ENCODE data around the gene ZSCAN12.

ZSCAN12 gene

DNA sequence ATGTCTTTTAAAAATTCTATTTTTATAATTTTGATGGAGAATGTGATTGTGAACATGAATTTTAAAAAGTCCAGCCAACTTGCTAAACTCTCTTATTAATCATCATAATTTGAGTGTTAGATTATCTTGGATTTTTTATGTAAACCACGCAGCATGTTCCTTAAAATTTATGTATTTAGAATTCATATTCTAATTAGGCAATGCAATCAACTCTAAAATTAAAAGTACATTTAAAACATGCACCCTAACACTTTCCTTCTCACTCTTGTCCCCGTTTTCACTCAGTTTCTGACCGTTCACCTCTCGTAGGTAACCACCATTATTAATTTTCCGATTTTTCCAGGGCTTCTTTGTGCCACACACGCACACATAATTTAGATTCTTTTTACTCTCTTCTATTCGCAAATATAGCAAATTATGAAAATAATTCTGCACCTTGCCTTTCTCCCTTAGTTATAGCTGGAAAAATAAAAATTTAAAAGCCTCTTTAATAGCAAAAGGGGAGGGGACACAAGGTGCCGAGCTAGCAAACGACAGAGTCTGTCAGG, 50.1 kb downstream of the ZSCAN12 start:
- Histone ChIP-seq H3K9me3 (ENCODE audit: insufficient read depth, low read depth, low read length) (no peaks in the 10 kb centered on the region), H4K20me1 (ENCODE audit: insufficient read depth, low read length, poor library complexity, severe bottlenecking) (peaks cover 9% of the 10 kb centered on the region), H3K4me2 (ENCODE audit: low read depth, low read length, poor library complexity, severe bottlenecking) (peak overlapping the region; percentile 73), H3K79me2 (ENCODE audit: insufficient read depth, low read length) (peaks cover 44% of the 10 kb centered on the region), H3K27me3 (ENCODE audit: insufficient read depth, low read length, poor library complexity, severe bottlenecking) (no peaks in the 10 kb centered on the region), H3K36me3 (ENCODE audit: insufficient read depth, low read length) (no peaks in the 10 kb centered on the region), H3K9ac (ENCODE audit: low read depth, low read length, poor library complexity, severe bottlenecking) (peak overlapping the region; percentile 82), H3K4me1 (ENCODE audit: insufficient read depth, low read length, poor library complexity, severe bottlenecking) (peaks cover 19% of the 10 kb centered on the region), H3F3A (ENCODE audit: low read depth) (no peaks in the 10 kb centered on the region), H3K9me2 (replicated peaks; ENCODE audit: low read depth, low read length) (no peaks in the 10 kb centered on the region), H3K4me3 (ENCODE audit: low read length, poor library complexity, severe bottlenecking) (peak overlapping the region; percentile 85), H2AFZ (ENCODE audit: low read length) (peak overlapping the region; percentile 99)
- TF ChIP-seq, protein P1, sequence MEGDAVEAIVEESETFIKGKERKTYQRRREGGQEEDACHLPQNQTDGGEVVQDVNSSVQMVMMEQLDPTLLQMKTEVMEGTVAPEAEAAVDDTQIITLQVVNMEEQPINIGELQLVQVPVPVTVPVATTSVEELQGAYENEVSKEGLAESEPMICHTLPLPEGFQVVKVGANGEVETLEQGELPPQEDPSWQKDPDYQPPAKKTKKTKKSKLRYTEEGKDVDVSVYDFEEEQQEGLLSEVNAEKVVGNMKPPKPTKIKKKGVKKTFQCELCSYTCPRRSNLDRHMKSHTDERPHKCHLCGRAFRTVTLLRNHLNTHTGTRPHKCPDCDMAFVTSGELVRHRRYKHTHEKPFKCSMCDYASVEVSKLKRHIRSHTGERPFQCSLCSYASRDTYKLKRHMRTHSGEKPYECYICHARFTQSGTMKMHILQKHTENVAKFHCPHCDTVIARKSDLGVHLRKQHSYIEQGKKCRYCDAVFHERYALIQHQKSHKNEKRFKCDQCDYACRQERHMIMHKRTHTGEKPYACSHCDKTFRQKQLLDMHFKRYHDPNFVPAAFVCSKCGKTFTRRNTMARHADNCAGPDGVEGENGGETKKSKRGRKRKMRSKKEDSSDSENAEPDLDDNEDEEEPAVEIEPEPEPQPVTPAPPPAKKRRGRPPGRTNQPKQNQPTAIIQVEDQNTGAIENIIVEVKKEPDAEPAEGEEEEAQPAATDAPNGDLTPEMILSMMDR (conservative IDR thresholded peaks at IDR 0.05; ENCODE audit: low read length), result no peak
- no peak for TF ChIP-seq EZH2phosphoT487 (IDR thresholded peaks at IDR 0.05; ENCODE audit: borderline replicate concordance)

DNA sequence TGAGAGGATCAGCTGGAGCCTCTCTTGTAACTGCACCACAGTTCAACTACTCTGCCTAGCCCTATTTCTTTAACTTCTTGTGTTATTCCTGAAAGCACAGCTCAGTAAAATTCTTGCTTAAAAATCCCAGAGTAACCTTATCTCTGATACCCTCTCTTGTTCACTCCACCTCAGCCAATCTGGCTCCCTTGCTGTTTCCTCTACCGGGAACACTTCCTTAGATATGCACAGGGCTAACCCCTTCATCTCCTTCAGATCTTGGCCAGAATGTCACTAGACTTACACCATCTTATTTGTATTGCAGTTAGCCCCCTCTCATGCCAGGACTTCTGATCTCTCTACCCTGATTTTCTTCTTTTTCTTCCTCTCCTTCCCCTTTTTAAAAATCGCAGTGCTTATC, 52.4 kb downstream of the ZSCAN12 start:
- H3K4me1 ChIP-seq (ENCODE audit: insufficient read depth, low read length, poor library complexity, severe bottlenecking), result peaks cover 19% of the 10 kb centered on the region
- no peaks in the 10 kb centered on the region for H3K9me2 ChIP-seq (replicated peaks; ENCODE audit: low read depth, low read length)
- H3K27me3 ChIP-seq (ENCODE audit: insufficient read depth, low read length, poor library complexity, severe bottlenecking), result no peaks in the 10 kb centered on the region
- H3K79me2 ChIP-seq (ENCODE audit: insufficient read depth, low read length), result peaks cover 24% of the 10 kb centered on the region
- no peaks in the 10 kb centered on the region for H3K36me3 ChIP-seq (ENCODE audit: insufficient read depth, low read length)
- no peaks in the 10 kb centered on the region for H3K9me3 ChIP-seq (ENCODE audit: insufficient read depth, low read depth, low read length)
- no peak overlapping the region for H2AFZ ChIP-seq (ENCODE audit: low read length)
- H3K9ac ChIP-seq (ENCODE audit: low read depth, low read length, poor library complexity, severe bottlenecking), result no peak overlapping the region
- no peak for TF ChIP-seq EZH2phosphoT487 (IDR thresholded peaks at IDR 0.05; ENCODE audit: borderline replicate concordance)
- TF ChIP-seq, protein P1 (conservative IDR thresholded peaks at IDR 0.05; ENCODE audit: low read length), result no peak
- peaks cover 9% of the 10 kb centered on the region for H4K20me1 ChIP-seq (ENCODE audit: insufficient read depth, low read length, poor library complexity, severe bottlenecking)
- no peaks in the 10 kb centered on the region for H3F3A ChIP-seq (ENCODE audit: low read depth)
- H3K4me3 ChIP-seq (ENCODE audit: low read length, poor library complexity, severe bottlenecking), result no peak overlapping the region
- H3K4me2 ChIP-seq (ENCODE audit: low read depth, low read length, poor library complexity, severe bottlenecking), result no peak overlapping the region

DNA sequence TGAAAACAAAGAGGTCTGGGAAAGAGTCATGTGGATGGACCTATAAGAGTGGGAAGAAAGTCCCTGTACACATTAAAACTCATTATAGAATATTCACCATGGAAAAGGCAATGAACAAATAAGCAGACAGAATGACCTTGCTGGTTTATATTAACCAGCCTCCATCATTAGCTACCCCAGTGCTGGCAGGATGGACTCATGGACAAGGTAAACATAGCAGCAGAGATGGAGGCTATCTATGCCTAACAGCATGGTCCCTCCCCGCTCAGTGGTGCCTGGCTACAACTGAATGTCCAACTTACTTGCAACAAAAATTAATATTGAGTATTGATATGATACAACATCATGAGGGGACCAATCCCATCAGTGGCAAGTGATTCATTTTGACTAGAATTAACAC, 54.3 kb downstream of the ZSCAN12 start:
- no peaks in the 10 kb centered on the region for H3K9me2 ChIP-seq (replicated peaks; ENCODE audit: low read depth, low read length)
- H3K4me3 ChIP-seq (ENCODE audit: low read length, poor library complexity, severe bottlenecking), result no peak overlapping the region
- no peaks in the 10 kb centered on the region for H3K36me3 ChIP-seq (ENCODE audit: insufficient read depth, low read length)
- no peak overlapping the region for H2AFZ ChIP-seq (ENCODE audit: low read length)
- H3K4me2 ChIP-seq (ENCODE audit: low read depth, low read length, poor library complexity, severe bottlenecking), result no peak overlapping the region
- peaks cover 4% of the 10 kb centered on the region for H3K79me2 ChIP-seq (ENCODE audit: insufficient read depth, low read length)
- no peaks in the 10 kb centered on the region for H3K27me3 ChIP-seq (ENCODE audit: insufficient read depth, low read length, poor library complexity, severe bottlenecking)
- H4K20me1 ChIP-seq (ENCODE audit: insufficient read depth, low read length, poor library complexity, severe bottlenecking), result peaks cover 1% of the 10 kb centered on the region
- TF ChIP-seq EZH2phosphoT487 (IDR thresholded peaks at IDR 0.05; ENCODE audit: borderline replicate concordance), result no peak
- TF ChIP-seq, protein P1 (conservative IDR thresholded peaks at IDR 0.05; ENCODE audit: low read length), result no peak
- H3K9me3 ChIP-seq (ENCODE audit: insufficient read depth, low read depth, low read length), result peaks cover 5% of the 10 kb centered on the region; the same call in 1 of the 2 replicates
- no peak overlapping the region for H3K9ac ChIP-seq (ENCODE audit: low read depth, low read length, poor library complexity, severe bottlenecking)
- no peaks in the 10 kb centered on the region for H3F3A ChIP-seq (ENCODE audit: low read depth)
- H3K4me1 ChIP-seq (ENCODE audit: insufficient read depth, low read length, poor library complexity, severe bottlenecking), result peaks cover 4% of the 10 kb centered on the region
